Prostate gland (tissue), 2 donors: ENCODE results near the gene NSD2. TPM values are rescaled to one million over a fixed set of nuclear protein-coding genes. Genes with fewer than 3 reads are reported as not detected.

ENCODE experiments used
- DNase-seq: peaks from one replicate; pipeline ENCODE4 v3.0.0-alpha.2; 2019; ENCODE audit warnings: low spot score
- H3K27ac ChIP-seq, 2 donors: fragments of 200-600 bp; sonication (generic); 2 replicates each; pipeline ENCODE4 v1.5.1; 2017 to 2019
- H3K27me3 ChIP-seq: fragments of 200-600 bp; sonication (generic); replicated peaks from 2 replicates; pipeline ENCODE4 v1.5.1; 2019; ENCODE audit not compliant: insufficient read depth
- H3K36me3 ChIP-seq, 2 donors: fragments of 200-600 bp; sonication (generic); 1 replicate in 1 of 2; 2 replicates in 1 of 2; pipeline versions ENCODE4 v1.5.1 to v1.8.1; 2017 to 2019
- H3K4me1 ChIP-seq: fragments of 200-600 bp; sonication (generic); replicated peaks from 2 replicates; pipeline ENCODE4 v1.5.1; 2019
- H3K4me3 ChIP-seq, 2 donors: fragments of 200-600 bp; sonication (generic); 2 replicates each; pipeline ENCODE4 v1.5.1; 2017 to 2019
- H3K9me3 ChIP-seq: fragments of 200-600 bp; sonication (generic); 2 replicates; pipeline ENCODE4 v1.5.1; 2017
- POLR2A ChIP-seq: fragments of 450-650 bp; IDR thresholded peaks from one replicate; pipeline ENCODE4 v1.6.1; 2016; ENCODE audit warnings: antibody characterized with exemption, mild to moderate bottlenecking
- POLR2AphosphoS5 ChIP-seq: sonication (generic); formaldehyde crosslinking; IDR thresholded peaks from one replicate; pipeline ENCODE4 v1.6.1; 2017; ENCODE audit warnings: antibody characterized with exemption
- WGBS: methylation state at CpG from one replicate; pipeline ENCODE4 v1.1.5; 2018; 5-methylcytosine and 5-hydroxymethylcytosine counted together
- intact Hi-C: fragments of 100-400 bp; cut with DNase I; formaldehyde crosslinking; loops from one replicate; pipeline ENCODE4 v1.14.2; 2022
- total RNA-seq, 2 donors: library from RNA; depleted of rRNA; stranded (reverse); fragments of >200 nt; gene quantifications; one replicate each; pipeline ENCODE4 v1.1.0, GENCODE V29; 2016
- TF ChIP-seq, protein P1 (sequence below), 4 experiments: fragments of 200-600 bp in 2 of 4; fragments of 450-650 bp in 2 of 4; sonication (generic) in 2 of 4; IDR thresholded peaks; 1 replicate in 3 of 4; 2 replicates in 1 of 4; pipeline ENCODE4 v1.5.1; 2016 to 2019; ENCODE audit warnings: antibody characterized with exemption in 4 of 4, mild to moderate bottlenecking in 2 of 4, moderate library complexity in 2 of 4

The NSD2 gene
- total RNA-seq, 2 donors from 2014 or later: 18.0 to 75.0 TPM

DNA sequence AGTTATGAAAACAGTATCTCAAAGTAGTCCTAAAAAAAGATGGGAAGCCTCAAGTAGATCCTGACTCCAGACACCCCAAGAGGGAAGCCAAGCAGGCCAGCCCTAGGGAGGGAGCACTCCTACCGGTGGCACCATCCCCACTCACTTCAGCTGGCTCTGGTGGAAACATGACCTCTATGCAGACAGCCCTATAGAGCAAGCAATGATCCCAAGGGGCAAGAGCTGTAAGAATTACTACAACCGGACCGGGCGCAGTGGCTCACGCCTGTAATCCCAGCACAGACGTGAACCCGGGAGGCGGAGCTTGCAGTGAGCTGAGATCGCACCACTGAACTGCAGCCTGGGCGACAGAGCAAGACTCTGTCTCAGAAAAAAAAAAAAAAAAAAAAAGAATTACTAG lies 20.9 kb upstream of the NSD2 start:
- H3K4me1 ChIP-seq: no peaks in the 10 kb centered on the region
- TF ChIP-seq POLR2A (no peak), POLR2AphosphoS5 (no peak)
- TF ChIP-seq, protein P1, sequence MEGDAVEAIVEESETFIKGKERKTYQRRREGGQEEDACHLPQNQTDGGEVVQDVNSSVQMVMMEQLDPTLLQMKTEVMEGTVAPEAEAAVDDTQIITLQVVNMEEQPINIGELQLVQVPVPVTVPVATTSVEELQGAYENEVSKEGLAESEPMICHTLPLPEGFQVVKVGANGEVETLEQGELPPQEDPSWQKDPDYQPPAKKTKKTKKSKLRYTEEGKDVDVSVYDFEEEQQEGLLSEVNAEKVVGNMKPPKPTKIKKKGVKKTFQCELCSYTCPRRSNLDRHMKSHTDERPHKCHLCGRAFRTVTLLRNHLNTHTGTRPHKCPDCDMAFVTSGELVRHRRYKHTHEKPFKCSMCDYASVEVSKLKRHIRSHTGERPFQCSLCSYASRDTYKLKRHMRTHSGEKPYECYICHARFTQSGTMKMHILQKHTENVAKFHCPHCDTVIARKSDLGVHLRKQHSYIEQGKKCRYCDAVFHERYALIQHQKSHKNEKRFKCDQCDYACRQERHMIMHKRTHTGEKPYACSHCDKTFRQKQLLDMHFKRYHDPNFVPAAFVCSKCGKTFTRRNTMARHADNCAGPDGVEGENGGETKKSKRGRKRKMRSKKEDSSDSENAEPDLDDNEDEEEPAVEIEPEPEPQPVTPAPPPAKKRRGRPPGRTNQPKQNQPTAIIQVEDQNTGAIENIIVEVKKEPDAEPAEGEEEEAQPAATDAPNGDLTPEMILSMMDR (IDR thresholded peaks at IDR 0.05): no peak
- no peaks in the 10 kb centered on the region for H3K27me3 ChIP-seq
- no peaks in the 10 kb centered on the region for H3K9me3 ChIP-seq
- intact Hi-C loops: no loop called here
- no peak overlapping the region for H3K4me3 ChIP-seq
- no peaks in the 10 kb centered on the region for H3K36me3 ChIP-seq
- no peak overlapping the region for H3K27ac ChIP-seq
- no peak for DNase-seq
- WGBS: 90% methylated on average over 10 of the region's 10 CpGs

DNA sequence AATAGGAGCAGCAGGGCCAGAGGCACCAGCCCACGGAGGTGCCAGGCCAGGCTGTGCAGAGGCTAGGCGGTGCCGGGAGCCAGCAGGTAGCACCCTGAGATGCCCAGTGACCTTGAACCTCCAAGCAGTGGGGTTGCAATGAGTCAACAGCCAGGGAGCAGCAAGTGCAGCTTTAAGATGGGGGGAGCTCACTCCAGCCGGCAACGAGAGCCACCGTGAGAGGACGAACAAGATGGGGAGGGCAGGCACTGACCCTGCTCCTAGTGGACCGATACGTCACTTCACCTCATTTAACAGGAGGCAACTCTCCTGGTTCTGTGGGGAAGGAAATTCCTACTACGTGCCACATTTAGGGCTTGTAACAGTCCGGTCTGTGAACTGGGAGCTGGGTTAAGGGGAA lies 20.0 kb upstream of the NSD2 start:
- Histone ChIP-seq H3K27ac (no peak overlapping the region), H3K9me3 (no peaks in the 10 kb centered on the region), H3K4me1 (no peaks in the 10 kb centered on the region)

DNA sequence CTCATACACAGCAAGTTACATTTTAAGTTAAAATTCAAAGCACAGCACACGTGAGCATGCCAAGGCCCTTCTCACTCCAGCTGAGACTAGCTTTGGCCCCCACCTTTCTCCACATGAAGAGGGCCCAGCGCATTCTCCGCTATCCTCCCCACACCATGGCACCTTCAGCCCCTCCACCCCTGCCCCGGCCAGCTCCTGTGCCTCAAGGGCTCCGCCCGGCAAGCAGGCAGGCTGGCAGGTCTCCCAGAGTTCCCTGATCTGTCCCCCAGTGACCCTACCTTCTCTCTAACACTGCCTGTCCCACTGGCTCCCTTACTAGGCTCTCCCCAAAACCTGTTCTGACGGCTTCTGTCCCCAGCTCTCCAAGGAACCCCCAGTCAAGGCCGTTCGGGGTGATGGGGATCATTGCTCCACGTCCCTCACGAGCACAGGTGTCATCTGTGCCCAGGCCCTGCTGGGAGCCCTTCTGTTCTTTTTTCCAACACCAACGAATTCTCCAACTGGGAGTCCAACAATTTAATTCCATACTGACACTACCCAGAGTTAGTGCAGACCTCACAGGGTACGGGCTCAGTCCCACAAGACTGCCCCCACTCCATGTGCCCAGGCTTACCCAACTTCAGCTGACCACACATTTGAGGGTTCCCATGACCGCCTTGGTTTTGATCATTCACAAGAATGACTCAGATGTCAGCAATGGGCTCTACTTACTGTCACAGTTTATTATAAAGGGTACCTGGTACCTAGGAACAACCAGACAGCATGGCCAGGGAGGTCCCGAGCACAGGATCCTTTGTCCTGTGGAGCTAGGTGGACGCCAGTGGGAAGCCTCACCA lies 19.4 kb upstream of the NSD2 start:
- Histone ChIP-seq H3K27me3 (no peaks in the 10 kb centered on the region), H3K27ac (no peak overlapping the region), H3K4me1 (no peaks in the 10 kb centered on the region), H3K9me3 (no peaks in the 10 kb centered on the region), H3K36me3 (no peaks in the 10 kb centered on the region), H3K4me3 (no peak overlapping the region)
- intact Hi-C loops: no loop called here
- no peak for DNase-seq
- TF ChIP-seq POLR2AphosphoS5 (no peak), POLR2A (no peak)
- TF ChIP-seq, protein P1 (IDR thresholded peaks at IDR 0.05): no peak
- WGBS: 78% methylated on average over 16 of the region's 16 CpGs

More for the DNA sequence above, 20.0 kb upstream of the NSD2 start:
- WGBS: 78% methylated on average over 11 of the region's 11 CpGs
- TF ChIP-seq POLR2AphosphoS5: no peak
- no peak for TF ChIP-seq POLR2A
- TF ChIP-seq, protein P1 (IDR thresholded peaks at IDR 0.05): no peak
- Histone ChIP-seq H3K27me3 (no peaks in the 10 kb centered on the region), H3K36me3 (no peaks in the 10 kb centered on the region), H3K4me3 (no peak overlapping the region)
- intact Hi-C loops: no loop called here
- DNase-seq: no peak

DNA sequence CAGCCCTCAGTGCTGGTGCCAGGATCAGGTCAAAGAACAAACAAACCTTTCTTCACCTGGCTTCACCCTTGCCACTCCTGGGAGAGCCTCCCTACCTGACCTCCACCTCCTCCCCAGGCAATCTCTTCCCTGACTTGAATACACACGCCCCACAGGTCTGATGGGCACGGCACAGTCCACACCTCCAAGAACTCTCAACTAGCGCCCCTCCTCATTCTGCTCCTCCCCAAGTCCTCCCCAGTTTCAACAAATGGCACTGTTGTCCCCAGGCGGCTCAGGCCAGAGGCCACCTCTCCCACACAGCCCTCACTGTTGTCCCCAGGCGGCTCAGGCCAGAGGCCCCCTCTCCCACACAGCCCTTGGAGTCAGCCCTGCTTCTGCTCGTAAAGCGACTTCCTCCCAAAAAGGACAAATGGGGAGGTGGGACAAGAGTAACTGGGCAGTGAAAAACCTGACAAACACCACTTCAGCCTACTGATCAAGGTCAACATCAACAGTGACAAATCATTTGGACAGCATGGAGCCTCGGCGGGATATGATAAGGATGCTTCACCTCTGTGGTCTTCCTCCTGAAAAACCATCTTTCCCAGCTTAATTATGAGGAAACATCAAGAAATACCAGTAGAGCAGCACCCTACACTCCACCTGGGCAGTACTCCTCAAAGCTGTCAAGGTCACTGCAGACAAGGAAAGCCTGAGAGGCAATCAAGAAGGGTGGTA lies 18.1 kb upstream of the NSD2 start:
- peaks cover 5% of the 10 kb centered on the region for H3K4me1 ChIP-seq
- H3K27me3 ChIP-seq: no peaks in the 10 kb centered on the region
- no peaks in the 10 kb centered on the region for H3K36me3 ChIP-seq
- intact Hi-C loops: no loop called here
- WGBS: 73% methylated on average over 9 of the region's 9 CpGs
- no peak overlapping the region for H3K27ac ChIP-seq
- TF ChIP-seq POLR2AphosphoS5 (no peak), POLR2A (no peak)
- TF ChIP-seq, protein P1 (IDR thresholded peaks at IDR 0.05): no peak
- no peaks in the 10 kb centered on the region for H3K9me3 ChIP-seq
- no peak overlapping the region for H3K4me3 ChIP-seq
- no peak for DNase-seq
